Endodermal cell (in vitro differentiated cells): ENCODE measurements around the gene MAP10. TPM values are rescaled to one million over a fixed set of nuclear protein-coding genes. Genes with fewer than 3 reads are reported as not detected.

ENCODE experiments used
- DNase-seq: peaks from one replicate; pipeline ENCODE4 v3.0.0-alpha.2; 2017
- H3K27ac ChIP-seq: 2 replicates; pipeline ENCODE4 v1.5.1; 2013; ENCODE audit warnings: mild to moderate bottlenecking, low read depth, low read length, moderate library complexity
- H3K27me3 ChIP-seq: 2 replicates; pipeline ENCODE4 v1.6.1; 2013; ENCODE audit warnings: mild to moderate bottlenecking, low read length, moderate library complexity; ENCODE audit not compliant: insufficient read depth, control insufficient read depth, poor library complexity, severe bottlenecking
- H3K36me3 ChIP-seq: 2 replicates; pipeline ENCODE4 v1.7.0; 2013; ENCODE audit warnings: mild to moderate bottlenecking, low read length, moderate library complexity; ENCODE audit not compliant: control insufficient read depth, insufficient read depth
- H3K4me1 ChIP-seq: one replicate; pipeline ENCODE4 v1.7.0; 2013; ENCODE audit warnings: low read length; ENCODE audit not compliant: control insufficient read depth, insufficient read depth
- H3K4me3 ChIP-seq: 2 replicates; pipeline ENCODE4 v1.5.1; 2013; ENCODE audit warnings: mild to moderate bottlenecking, low read length, moderate library complexity
- H3K9ac ChIP-seq: 2 replicates; pipeline ENCODE4 v1.6.1; 2013; ENCODE audit warnings: mild to moderate bottlenecking, low read length, moderate library complexity; ENCODE audit not compliant: poor library complexity, severe bottlenecking; ENCODE audit errors: extremely low read depth
- H3K9me3 ChIP-seq: 2 replicates; pipeline ENCODE4 v1.6.1; 2013; ENCODE audit warnings: mild to moderate bottlenecking, low read length, moderate library complexity; ENCODE audit not compliant: control insufficient read depth
- H3K27ac Mint-ChIP-seq: 2 replicates; pipeline ENCODE4 v1.8.0; 2020; ENCODE audit warnings: mixed read lengths
- H3K27me3 Mint-ChIP-seq: 2 replicates; pipeline ENCODE4 v1.8.0; 2021; ENCODE audit warnings: mild to moderate bottlenecking, mixed read lengths; ENCODE audit not compliant: insufficient read depth
- H3K36me3 Mint-ChIP-seq: 2 replicates; pipeline ENCODE4 v1.8.0; 2020; ENCODE audit warnings: low read depth, mixed read lengths
- H3K4me1 Mint-ChIP-seq: 2 replicates; pipeline ENCODE4 v1.8.0; 2020; ENCODE audit warnings: mixed read lengths
- H3K4me3 Mint-ChIP-seq: 2 replicates; pipeline ENCODE4 v1.8.0; 2020; ENCODE audit warnings: mild to moderate bottlenecking, moderate library complexity, mixed read lengths
- H3K9me3 Mint-ChIP-seq: 2 replicates; pipeline ENCODE4 v1.8.0; 2020; ENCODE audit warnings: mild to moderate bottlenecking, mixed read lengths
- WGBS, 2 experiments: methylation state at CpG; one replicate each; pipeline versions ENCODE4 v1.1.5 to v1.1.7; 2013; ENCODE audit warnings: missing lambda C conversion rate in 2 of 2, mixed read lengths in 1 of 2; ENCODE audit not compliant: insufficient coverage in 1 of 2, insufficient read length in 1 of 2; 5-methylcytosine and 5-hydroxymethylcytosine counted together
- total RNA-seq, 2 donors: library from RNA; stranded (reverse); fragmentation: NEBNext Ultra II Directional in 1 of 2; extraction: Animal tissue kit (Norgen Biotek cat#: 25700) in 1 of 2; gene quantifications; 2 replicates in 1 of 2; 3 replicates in 1 of 2; pipeline ENCODE4 v1.2.1, GENCODE V29; 2021
- TF ChIP-seq, protein P1 (sequence below): fragments of 200-600 bp; sonication (generic); conservative IDR thresholded peaks from 2 replicates; pipeline ENCODE4 v1.5.0; 2021; ENCODE audit warnings: antibody characterized with exemption, mild to moderate bottlenecking

MAP10 gene
- total RNA-seq, 2 donors from 2014 or later = 2.9 to 3.9 TPM

DNA sequence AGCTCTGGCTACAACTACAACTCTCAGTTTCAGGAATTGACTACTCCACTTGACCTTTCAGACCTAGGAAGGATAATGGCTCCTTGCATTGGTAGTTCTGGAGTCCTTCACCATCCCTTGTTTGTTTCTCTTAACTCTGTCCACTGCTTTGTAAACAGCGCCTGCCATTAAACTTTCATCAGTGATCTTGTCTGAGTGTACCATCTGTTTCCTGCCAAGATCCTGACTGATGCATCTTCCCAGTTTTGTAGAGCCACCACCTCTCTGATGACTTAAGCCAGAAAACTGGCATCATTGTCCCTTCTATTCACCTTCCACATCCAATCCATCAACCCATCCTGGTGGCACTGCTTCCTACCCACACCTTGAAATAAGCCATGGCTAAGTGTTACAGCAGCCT lies 15.2 kb downstream of the MAP10 start:
- Mint-ChIP-seq H3K9me3 (no peaks in the 10 kb centered on the region), H3K27ac (no peak overlapping the region), H3K4me3 (no peak overlapping the region), H3K4me1 (no peaks in the 10 kb centered on the region), H3K27me3 (no peaks in the 10 kb centered on the region), H3K36me3 (no peaks in the 10 kb centered on the region)
- no peak for DNase-seq
- Histone ChIP-seq H3K9ac (no peak overlapping the region), H3K4me1 (no peaks in the 10 kb centered on the region), H3K9me3 (no peaks in the 10 kb centered on the region), H3K36me3 (no peaks in the 10 kb centered on the region), H3K4me3 (no peak overlapping the region), H3K27ac (no peak overlapping the region), H3K27me3 (no peaks in the 10 kb centered on the region)
- TF ChIP-seq, protein P1, sequence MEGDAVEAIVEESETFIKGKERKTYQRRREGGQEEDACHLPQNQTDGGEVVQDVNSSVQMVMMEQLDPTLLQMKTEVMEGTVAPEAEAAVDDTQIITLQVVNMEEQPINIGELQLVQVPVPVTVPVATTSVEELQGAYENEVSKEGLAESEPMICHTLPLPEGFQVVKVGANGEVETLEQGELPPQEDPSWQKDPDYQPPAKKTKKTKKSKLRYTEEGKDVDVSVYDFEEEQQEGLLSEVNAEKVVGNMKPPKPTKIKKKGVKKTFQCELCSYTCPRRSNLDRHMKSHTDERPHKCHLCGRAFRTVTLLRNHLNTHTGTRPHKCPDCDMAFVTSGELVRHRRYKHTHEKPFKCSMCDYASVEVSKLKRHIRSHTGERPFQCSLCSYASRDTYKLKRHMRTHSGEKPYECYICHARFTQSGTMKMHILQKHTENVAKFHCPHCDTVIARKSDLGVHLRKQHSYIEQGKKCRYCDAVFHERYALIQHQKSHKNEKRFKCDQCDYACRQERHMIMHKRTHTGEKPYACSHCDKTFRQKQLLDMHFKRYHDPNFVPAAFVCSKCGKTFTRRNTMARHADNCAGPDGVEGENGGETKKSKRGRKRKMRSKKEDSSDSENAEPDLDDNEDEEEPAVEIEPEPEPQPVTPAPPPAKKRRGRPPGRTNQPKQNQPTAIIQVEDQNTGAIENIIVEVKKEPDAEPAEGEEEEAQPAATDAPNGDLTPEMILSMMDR = no peak
- 93% methylated on average over 1 of the region's 1 CpG for WGBS, 2 experiments

DNA sequence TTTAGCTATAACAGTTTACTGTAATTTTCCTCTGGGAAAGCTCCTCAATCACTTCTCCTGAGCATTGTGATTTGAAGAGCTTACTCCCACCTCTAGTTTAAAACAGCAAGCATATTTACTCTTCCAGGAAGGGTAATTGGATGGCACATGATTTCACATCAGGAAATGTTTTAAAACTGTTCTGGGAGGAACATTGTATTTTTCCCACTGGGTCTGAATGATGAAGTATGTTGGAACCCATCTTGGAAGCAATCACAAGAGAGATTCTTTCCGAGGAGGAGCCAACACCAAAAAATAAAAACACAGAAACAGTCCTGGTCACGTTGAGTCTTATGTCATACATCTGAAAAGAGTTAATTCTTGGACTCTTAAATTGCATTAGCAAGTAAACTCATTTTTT lies 17.3 kb downstream of the MAP10 start:
- no peaks in the 10 kb centered on the region for H3K9me3 Mint-ChIP-seq
- Histone ChIP-seq H3K27me3 (no peaks in the 10 kb centered on the region), H3K4me1 (no peaks in the 10 kb centered on the region), H3K36me3 (no peaks in the 10 kb centered on the region), H3K27ac (no peak overlapping the region), H3K9me3 (no peaks in the 10 kb centered on the region), H3K9ac (no peak overlapping the region), H3K4me3 (no peak overlapping the region)
- no peak for DNase-seq
- peaks cover 10% of the 10 kb centered on the region for H3K27me3 Mint-ChIP-seq
- H3K4me1 Mint-ChIP-seq = peaks cover 1% of the 10 kb centered on the region
- H3K27ac Mint-ChIP-seq = no peak overlapping the region
- TF ChIP-seq, protein P1 = no peak
- WGBS, 2 experiments = 84 to 100% methylated on average over 1 to 2 of the region's 2 CpGs
- no peaks in the 10 kb centered on the region for H3K36me3 Mint-ChIP-seq
- no peak overlapping the region for H3K4me3 Mint-ChIP-seq

DNA sequence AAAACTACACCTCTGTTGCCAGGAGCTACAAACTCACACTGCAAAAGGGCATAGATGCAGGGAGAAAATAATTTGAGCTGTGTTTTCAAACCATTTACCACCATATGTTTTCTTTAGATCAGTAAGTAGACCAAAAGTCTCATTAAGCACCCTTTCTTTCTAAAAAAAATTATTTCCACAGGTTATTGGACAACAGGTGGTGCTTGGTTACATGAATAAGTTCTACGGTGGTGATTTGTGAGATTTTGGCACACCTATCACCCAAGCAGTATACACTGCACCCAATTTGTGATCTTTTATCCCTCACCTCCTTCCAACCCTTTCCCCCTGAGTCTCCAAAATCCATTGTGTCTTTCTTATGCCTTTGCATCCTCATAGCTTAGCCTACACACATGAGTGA lies 21.1 kb downstream of the MAP10 start:
- Mint-ChIP-seq H3K4me1 (peaks cover 4% of the 10 kb centered on the region), H3K27ac (no peak overlapping the region), H3K9me3 (peaks cover 2% of the 10 kb centered on the region), H3K27me3 (peaks cover 19% of the 10 kb centered on the region), H3K36me3 (no peaks in the 10 kb centered on the region), H3K4me3 (no peak overlapping the region)
- Histone ChIP-seq H3K36me3 (no peaks in the 10 kb centered on the region), H3K9ac (no peak overlapping the region), H3K27ac (no peak overlapping the region), H3K4me1 (no peaks in the 10 kb centered on the region), H3K27me3 (no peaks in the 10 kb centered on the region), H3K4me3 (no peak overlapping the region), H3K9me3 (no peaks in the 10 kb centered on the region)
- TF ChIP-seq, protein P1 = no peak
- WGBS, 2 experiments = 83% methylated on average over 1 of the region's 1 CpG; no CpG with 5 or more reads in 1 of the 2 experiments
- no peak for DNase-seq
